ENCODE measurements around the gene TPT1.

DNA sequence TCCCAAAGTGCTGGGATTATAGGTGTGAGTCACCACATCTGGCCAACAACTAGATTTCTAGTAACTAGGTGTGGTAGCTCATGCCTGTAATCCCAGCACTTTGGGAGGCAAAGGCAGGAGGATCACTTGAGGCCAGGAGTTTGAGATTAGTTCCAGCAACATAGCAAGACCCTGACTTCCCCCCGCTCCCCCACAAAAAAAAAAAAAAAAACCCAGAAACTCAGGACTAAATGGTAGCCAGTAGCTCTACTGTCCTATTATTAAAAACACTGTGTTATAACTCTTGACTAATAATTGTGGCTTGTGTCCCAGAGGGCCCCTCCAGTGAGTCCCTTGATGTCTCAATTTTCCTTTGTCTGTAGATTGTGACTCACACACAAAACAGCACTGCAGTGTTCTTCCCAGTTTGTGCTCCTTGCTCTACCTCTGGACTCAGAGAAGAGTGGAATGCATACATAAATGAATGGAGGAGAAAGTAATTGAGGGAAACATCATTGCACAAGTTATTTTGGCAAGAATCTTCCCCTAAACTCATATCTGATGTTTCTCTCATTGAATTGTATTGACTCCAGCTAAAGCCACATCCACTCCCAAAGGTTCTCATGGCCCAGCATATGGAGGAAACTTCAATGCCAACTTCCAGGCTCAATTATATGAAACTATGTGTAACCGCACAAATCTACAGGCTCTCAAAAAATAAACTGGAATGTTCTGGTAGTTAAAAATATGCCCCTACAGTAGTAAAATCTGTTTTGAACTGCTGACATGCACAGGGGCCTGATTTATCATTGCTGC lies 8.8 kb downstream of the TPT1 start:
- TF ChIP-seq DPF2 (IDR thresholded peaks at IDR 0.05), result no peak
- TF ChIP-seq RCOR1 (IDR thresholded peaks at IDR 0.05; ENCODE audit: borderline replicate concordance in 1 of 2, low read depth in 2 of 2, low read length in 2 of 2), result no peak
- TF ChIP-seq, protein P1, sequence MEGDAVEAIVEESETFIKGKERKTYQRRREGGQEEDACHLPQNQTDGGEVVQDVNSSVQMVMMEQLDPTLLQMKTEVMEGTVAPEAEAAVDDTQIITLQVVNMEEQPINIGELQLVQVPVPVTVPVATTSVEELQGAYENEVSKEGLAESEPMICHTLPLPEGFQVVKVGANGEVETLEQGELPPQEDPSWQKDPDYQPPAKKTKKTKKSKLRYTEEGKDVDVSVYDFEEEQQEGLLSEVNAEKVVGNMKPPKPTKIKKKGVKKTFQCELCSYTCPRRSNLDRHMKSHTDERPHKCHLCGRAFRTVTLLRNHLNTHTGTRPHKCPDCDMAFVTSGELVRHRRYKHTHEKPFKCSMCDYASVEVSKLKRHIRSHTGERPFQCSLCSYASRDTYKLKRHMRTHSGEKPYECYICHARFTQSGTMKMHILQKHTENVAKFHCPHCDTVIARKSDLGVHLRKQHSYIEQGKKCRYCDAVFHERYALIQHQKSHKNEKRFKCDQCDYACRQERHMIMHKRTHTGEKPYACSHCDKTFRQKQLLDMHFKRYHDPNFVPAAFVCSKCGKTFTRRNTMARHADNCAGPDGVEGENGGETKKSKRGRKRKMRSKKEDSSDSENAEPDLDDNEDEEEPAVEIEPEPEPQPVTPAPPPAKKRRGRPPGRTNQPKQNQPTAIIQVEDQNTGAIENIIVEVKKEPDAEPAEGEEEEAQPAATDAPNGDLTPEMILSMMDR (IDR thresholded peaks at IDR 0.05 in 2 of 3, conservative IDR thresholded peaks at IDR 0.05 in 1 of 3; ENCODE audit: insufficient read depth in 2 of 3, low read depth in 1 of 3, low read length in 3 of 3), result no peak
- no peak for TF ChIP-seq NR4A1 (CRISPR knock-in tag; IDR thresholded peaks at IDR 0.05)
- TF ChIP-seq NR4A1 (tag; IDR thresholded peaks at IDR 0.05), result no peak
